C4-2B (cell line): ENCODE measurements around the gene AK5.

Experiments used
- CTCF ChIP-seq: fragments of 450-650 bp; conservative IDR thresholded peaks from 2 replicates; pipeline ENCODE4 v1.5.1; 2017; ENCODE audit warnings: mild to moderate bottlenecking
- ZFX ChIP-seq: fragments of 450-650 bp; IDR thresholded peaks from 2 replicates; pipeline ENCODE4 v1.6.1; 2017

GRCh38 chr1:77245830-77246229 is 36.0 kb upstream of the AK5 start:
- TF ChIP-seq CTCF (no peak), ZFX (no peak)
